Renal pelvis (tissue), 4 donors: ENCODE results near the gene UBE4B. TPM values are rescaled to one million over a fixed set of nuclear protein-coding genes. Genes with fewer than 3 reads are reported as not detected.
"Not testable (repeated sequence)": the region's sequence is repeated elsewhere in the genome, so short reads cannot be mapped to it uniquely, and the experiment has no call there.

Source experiments
- DNase-seq: peaks from one replicate; pipeline ENCODE4 v3.0.0-alpha.2; 2013
- polyA plus RNA-seq, 3 donors: library from polyadenylated mRNA; unstranded; fragments of 120-200 nt; gene quantifications; one replicate each; pipeline ENCODE4 v1.2.1, GENCODE V29; 2013; ENCODE audit not compliant: insufficient read length in 3 of 3

The UBE4B gene
- polyA plus RNA-seq, 3 donors = 48.6 to 58.8 (median 58.2) TPM

GRCh38 chr1:10027027-10027426, 5.7 kb upstream of the UBE4B start:
- DNase-seq = no peak

DNA sequence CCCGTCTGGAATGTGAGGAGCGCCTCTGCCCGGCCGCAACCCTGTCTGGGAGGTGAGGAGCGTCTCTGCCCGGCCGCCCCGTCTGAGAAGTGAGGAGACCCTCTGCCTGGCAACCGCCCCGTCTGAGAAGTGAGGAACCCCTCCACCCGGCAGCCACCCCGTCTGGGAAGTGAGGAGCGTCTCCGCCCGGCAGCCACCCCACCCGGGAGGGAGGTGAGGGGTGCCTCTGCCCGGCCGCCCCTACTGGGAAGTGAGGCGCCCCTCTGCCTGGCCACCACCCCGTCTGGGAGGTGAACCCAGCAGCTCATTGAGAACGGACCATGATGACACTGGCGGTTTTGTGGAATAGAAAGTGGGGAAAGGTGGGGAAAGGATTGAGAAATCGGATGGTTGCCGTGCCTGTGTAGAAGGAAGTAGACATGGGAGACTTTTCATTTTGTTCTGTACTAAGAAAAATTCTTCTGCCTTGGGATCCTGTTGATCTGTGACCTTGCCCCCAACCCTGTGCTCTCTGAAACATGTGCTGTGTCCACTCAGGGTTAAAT, 3.7 kb upstream of the UBE4B start:
- DNase-seq = not testable (repeated sequence)

DNA sequence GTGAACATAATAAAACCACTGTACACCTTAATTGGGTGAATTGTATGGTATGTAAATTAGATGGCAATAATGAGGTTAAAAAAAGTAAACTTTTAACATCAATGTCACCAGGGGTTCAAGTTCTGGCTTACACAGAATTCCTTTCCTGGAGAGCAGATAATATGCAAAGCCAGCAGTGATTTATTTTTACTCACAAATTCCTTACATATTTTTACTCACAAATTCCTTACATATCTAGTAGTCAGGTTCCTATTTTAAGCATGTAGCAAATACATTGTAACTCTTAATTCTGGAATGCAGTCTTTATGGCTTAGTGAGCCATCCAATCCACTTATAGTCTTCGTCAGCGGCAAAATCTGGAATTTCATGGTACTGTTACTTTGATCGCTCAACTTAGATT, 1.3 kb upstream of the UBE4B start:
- no peak for DNase-seq

GRCh38 chr1:10033359-10033845, 644 bp downstream of the UBE4B start:
- DNase-seq = no peak

- no peak for DNase-seq
Observed at GRCh38 chr1:10042746-10043145, 10.0 kb downstream of the UBE4B start.

GRCh38 chr1:10045480-10046355, 13.0 kb downstream of the UBE4B start:
- no peak for DNase-seq

DNA sequence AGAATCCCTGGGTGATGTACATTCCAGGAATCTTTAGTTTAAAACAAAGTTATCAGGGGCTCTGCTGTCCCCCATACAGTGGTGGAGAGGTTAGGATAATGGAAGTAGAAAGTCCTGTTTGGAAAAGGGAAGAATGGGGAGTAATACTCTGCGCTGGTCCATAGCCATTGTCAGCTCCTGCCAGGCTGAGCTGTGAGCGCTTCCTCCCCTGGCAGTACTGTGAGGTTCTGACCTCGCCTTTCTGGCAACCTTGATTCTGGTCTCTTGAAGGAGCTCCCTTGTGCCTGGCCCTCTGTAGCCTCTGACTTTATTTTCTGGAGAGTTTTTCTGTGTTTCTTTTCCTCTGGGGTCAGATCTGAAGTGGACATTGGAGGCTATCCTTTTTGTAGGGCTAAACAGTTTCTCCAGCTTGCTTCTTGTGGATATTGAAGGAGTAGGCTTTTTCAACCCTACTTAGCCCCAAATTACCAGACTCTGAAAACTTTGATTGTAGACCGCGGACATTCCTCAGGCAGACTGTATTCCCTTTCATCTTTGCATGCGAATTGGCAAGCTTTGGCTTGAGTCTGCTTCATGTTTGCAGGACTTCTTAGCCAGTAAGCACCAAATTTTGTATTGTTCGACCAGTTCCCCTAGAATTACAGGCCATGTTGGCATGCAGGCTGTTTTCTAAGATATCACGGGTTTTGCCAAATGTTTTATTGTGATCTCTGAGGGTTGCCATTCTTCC, 13.8 kb downstream of the UBE4B start:
- no peak for DNase-seq

GRCh38 chr1:10048601-10049000, 15.8 kb downstream of the UBE4B start:
- no peak for DNase-seq

DNA sequence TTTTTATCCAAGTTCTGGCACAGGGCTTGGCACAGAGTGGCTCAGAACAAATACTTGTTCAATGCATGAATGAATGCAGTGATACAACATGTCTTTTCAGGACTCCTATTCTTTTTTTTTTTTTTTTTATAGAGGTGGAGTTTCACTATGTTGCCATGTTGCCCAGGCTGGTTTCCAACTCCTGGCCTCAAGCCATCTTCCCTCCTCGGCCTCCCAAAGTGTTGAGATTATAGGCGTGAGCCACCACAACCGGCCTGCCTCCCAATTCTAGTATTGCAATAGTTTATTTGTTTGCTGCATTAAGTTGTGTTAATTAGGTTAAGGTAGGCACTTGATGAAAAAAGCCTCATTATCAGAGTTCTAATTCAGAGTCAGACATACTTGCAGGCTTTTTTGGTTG, 17.9 kb downstream of the UBE4B start:
- no peak for DNase-seq

DNA sequence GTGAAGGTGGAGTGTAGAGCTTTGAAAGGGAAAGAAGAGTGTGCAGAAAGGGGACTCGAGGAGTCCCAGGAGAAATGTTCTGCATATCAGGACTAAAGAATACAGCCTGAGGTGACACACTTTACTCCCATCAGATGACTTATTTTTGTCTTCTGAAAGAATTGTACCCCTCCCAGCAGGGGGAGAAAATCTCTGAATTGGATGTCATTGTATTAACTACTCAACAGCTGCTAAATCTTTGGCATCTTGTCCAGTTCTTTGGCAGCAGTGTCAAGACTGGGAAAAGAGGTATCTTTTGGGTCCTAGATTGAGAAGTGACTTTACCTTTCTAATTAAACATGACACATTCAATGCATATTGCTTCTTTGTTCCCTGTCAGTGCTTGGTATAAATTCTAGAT, 18.9 kb downstream of the UBE4B start:
- DNase-seq = no peak

DNA sequence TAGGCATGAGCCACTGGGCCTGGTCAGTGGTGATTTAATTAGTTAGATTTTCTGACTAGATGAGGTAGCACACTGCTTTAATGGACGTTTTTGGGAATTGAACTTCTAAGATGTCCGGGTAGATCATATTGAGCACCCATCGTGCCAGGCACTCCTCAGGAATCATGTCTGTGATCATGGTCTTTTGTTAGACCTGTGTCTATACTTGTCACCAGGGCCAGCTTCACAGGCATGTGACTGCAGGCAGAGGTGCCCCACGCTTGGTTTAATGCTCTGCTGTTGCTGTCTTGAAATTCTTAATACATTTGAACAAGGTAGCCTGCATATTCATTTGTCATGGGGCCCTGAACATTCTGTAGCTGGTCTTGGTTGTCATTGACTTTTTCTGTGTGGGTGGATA, 19.6 kb downstream of the UBE4B start:
- DNase-seq = no peak

- no peak for DNase-seq
Observed at GRCh38 chr1:10054465-10054864, 21.7 kb downstream of the UBE4B start.

GRCh38 chr1:10056599-10056987, 23.8 kb downstream of the UBE4B start:
- DNase-seq = no peak

GRCh38 chr1:10057343-10057742, 24.6 kb downstream of the UBE4B start:
- DNase-seq = no peak

DNA sequence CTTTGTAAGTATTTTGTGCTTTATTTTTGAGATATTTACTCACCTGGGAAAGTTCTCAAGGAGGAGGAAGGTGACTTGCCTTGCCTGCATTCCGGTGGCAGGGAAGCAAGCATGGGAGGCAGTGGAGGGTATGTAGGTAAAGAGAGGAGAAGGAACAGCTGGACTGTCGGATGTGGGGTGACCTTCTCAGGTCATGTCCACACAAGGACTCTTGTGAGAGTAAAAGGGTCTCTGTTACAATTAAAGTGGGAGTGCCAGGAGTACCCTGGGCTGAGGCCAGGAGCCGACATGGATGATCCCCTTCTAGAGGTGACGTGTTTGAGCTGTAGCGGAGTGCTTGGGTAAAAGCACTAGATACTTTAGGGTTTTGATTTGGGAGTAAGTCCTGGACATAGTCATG, 25.0 kb downstream of the UBE4B start:
- peak; percentile 59 for DNase-seq

GRCh38 chr1:10059342-10059718, 26.6 kb downstream of the UBE4B start:
- DNase-seq = no peak

GRCh38 chr1:10060311-10061100, 27.7 kb downstream of the UBE4B start:
- no peak for DNase-seq

DNA sequence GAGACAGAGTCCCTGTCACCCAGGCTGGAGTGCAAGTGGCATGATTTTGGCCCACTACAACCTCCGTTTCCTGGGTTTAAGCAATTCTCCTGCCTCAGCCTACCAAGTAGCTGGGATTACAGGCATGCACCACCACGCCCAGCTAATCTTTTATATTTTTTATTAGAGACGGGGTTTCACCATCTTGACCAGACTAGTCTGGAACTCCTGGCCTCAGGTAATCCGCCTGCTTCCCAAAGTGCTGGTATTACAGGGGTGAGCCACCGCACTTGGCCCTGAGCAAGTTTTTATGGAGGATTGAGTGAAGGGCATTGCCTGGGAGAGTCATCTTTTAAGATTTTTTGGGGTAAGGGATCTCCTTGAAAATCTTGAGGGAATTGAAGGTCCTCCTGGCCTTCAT, 28.5 kb downstream of the UBE4B start:
- DNase-seq = no peak

DNA sequence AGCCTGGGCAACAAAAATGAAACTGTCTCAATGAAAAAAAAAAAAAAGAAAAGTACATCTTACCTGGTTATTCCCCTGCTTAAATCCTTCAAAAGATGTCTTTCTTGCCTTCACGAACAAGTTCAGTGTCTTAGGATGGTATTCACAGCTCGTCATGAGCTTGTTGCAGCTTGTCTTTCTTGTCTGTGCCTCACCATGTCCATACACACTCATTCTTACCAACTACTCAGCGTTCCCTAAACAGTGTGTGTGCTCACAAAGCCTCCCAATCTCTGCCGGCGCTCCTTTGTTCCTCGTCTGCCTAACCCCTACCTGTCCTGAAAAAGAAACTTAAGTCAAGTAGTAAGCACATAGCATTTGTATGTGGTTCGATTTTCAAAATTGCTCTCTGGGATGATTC, 31.1 kb downstream of the UBE4B start:
- no peak for DNase-seq

- no peak for DNase-seq
Observed at GRCh38 chr1:10064416-10065343, 31.9 kb downstream of the UBE4B start.

DNA sequence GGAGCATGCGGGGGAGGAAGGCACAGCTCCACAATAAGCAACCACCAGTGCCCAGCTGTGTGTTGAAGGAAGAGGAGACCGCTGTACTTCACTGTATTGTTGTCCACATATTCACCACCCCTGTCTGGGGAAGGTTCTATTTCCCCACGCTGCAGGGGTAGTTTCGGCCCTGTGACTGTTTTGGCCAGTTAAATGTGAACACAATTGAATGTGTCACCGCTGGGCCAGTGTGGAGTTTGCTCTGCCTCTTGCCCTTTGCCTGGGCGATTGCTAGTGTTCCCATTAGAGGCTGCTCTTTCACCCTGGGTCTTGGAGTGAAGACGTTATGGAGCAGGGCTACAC, 32.6 kb downstream of the UBE4B start:
- no peak for DNase-seq
